Fibroblast of pulmonary artery (primary cell): ENCODE results near the gene RAB3GAP1.

Experiments used
- DNase-seq: peaks from one replicate; pipeline ENCODE4 v3.0.0-alpha.2; 2010; ENCODE audit warnings: low read depth
- H3K4me3 ChIP-seq: replicated peaks from 2 replicates; pipeline ENCODE4 v1.5.1; 2011; ENCODE audit warnings: low read depth, mild to moderate bottlenecking, control low read depth, low read length, moderate library complexity
- CTCF ChIP-seq: IDR thresholded peaks from 2 replicates; pipeline ENCODE4 v1.5.1; 2011; ENCODE audit warnings: mild to moderate bottlenecking, control low read depth, low read length, inconsistent platforms; ENCODE audit errors: missing control alignments

The RAB3GAP1 gene

GRCh38 chr2:135037831-135038230, 14.3 kb upstream of the RAB3GAP1 start:
- TF ChIP-seq CTCF = no peak
- H3K4me3 ChIP-seq = no peak overlapping the region
- DNase-seq = no peak

- H3K4me3 ChIP-seq = no peak overlapping the region
- DNase-seq = no peak
- peak; percentile 47 for TF ChIP-seq CTCF
These were observed 8.7 kb upstream of the RAB3GAP1 start for GRCh38 chr2:135043345-135043744.

- DNase-seq = peak; percentile 4
- TF ChIP-seq CTCF = no peak
- H3K4me3 ChIP-seq = no peak within 1 kb of the TSS
These were observed 4.8 kb upstream of the RAB3GAP1 start, which contains the start of gene MAP3K19 for GRCh38 chr2:135047300-135047699. Gene MAP3K19 (minus strand): TSS chr2:135047447. CDS start chr2:135024647, 22,800 bp downstream.

GRCh38 chr2:135048122-135048521, 4.0 kb upstream of the RAB3GAP1 start:
- no peak for TF ChIP-seq CTCF

GRCh38 chr2:135050132-135050531, 2.0 kb upstream of the RAB3GAP1 start:
- no peak overlapping the region for H3K4me3 ChIP-seq
- TF ChIP-seq CTCF = no peak
- no peak for DNase-seq

More at GRCh38 chr2:135048122-135048521, 4.0 kb upstream of the RAB3GAP1 start:
- H3K4me3 ChIP-seq = no peak overlapping the region
- DNase-seq = no peak

- DNase-seq = no peak
- TF ChIP-seq CTCF = no peak
- H3K4me3 ChIP-seq = no peak overlapping the region
These were observed 1.4 kb upstream of the RAB3GAP1 start for GRCh38 chr2:135050684-135051083.

- DNase-seq = peak; percentile 10
- no peak for TF ChIP-seq CTCF
- H3K4me3 ChIP-seq = peak overlapping the region; percentile 99
These were observed 944 bp downstream of the RAB3GAP1 start for GRCh38 chr2:135052997-135053474.
